Cardiac muscle cell (in vitro differentiated cells and primary cell): ENCODE measurements around the gene PAQR5. TPM values are rescaled to one million over a fixed set of nuclear protein-coding genes. Genes with fewer than 3 reads are reported as not detected.

ENCODE experiments used
- DNase-seq, 2 donors: peaks; one replicate each; pipeline versions ENCODE4 v3.0.0 to v3.0.0-alpha.2; 2010 to 2017; ENCODE audit warnings: low read depth in 1 of 2, low spot score in 1 of 2
- H3K27ac ChIP-seq: fragments of 200-600 bp; sonication (generic); 2 replicates; pipeline ENCODE4 v1.5.1; 2016
- H3K27me3 ChIP-seq: fragments of 200-600 bp; sonication (generic); 2 replicates; pipeline ENCODE4 v1.6.0; 2016; ENCODE audit warnings: control low read depth
- H3K36me3 ChIP-seq: fragments of 200-600 bp; sonication (generic); 2 replicates; pipeline ENCODE4 v1.5.1; 2016; ENCODE audit warnings: control low read depth
- H3K4me1 ChIP-seq: fragments of 200-600 bp; sonication (generic); 2 replicates; pipeline ENCODE4 v1.8.1; 2017; ENCODE audit warnings: low read depth, mild to moderate bottlenecking, mixed run types
- H3K4me3 ChIP-seq: fragments of 200-600 bp; sonication (generic); 2 replicates; pipeline ENCODE4 v1.5.1; 2016; ENCODE audit warnings: mild to moderate bottlenecking
- H3K9me3 ChIP-seq: fragments of 200-600 bp; sonication (generic); 2 replicates; pipeline ENCODE4 v1.5.1; 2017; ENCODE audit warnings: low read depth, mild to moderate bottlenecking, control low read depth
- CTCF ChIP-seq: IDR thresholded peaks from 2 replicates; pipeline ENCODE4 v1.5.1; 2012; ENCODE audit warnings: low read depth, mild to moderate bottlenecking, low read length
- polyA plus RNA-seq: library from polyadenylated mRNA; unstranded; fragments of >200 nt; fragmentation: Nextera tagmentation; extraction: Ambion mirVana; gene quantifications from 2 replicates; pipeline ENCODE4 v1.2.1, GENCODE V29; 2016
- total RNA-seq: library from RNA; depleted of rRNA; stranded (reverse); fragments of >200 nt; gene quantifications from 2 replicates; pipeline ENCODE4 v1.2.3, GENCODE V29; 2016

PAQR5 gene
- total and polyA plus RNA-seq, 2 experiments from 2014 or later: 0.18 to 0.39 TPM

- peak in 1 of 2 donors; percentile 54 for DNase-seq
- H3K4me3 ChIP-seq: no peak overlapping the region
- H3K4me1 ChIP-seq: peaks cover 21% of the 10 kb centered on the region
- H3K27me3 ChIP-seq: no peaks in the 10 kb centered on the region
- no peak for TF ChIP-seq CTCF
- H3K36me3 ChIP-seq: no peaks in the 10 kb centered on the region
- H3K9me3 ChIP-seq: no peaks in the 10 kb centered on the region
- peak overlapping the region; percentile 15 for H3K27ac ChIP-seq
These were observed 17.9 kb upstream of the PAQR5 start for GRCh38 chr15:69280783-69281182.

- Histone ChIP-seq H3K27ac (no peak overlapping the region), H3K27me3 (no peaks in the 10 kb centered on the region), H3K9me3 (no peaks in the 10 kb centered on the region), H3K4me3 (no peak overlapping the region), H3K4me1 (peaks cover 11% of the 10 kb centered on the region), H3K36me3 (no peaks in the 10 kb centered on the region)
- DNase-seq: no peak
- no peak for TF ChIP-seq CTCF
These were observed 16.5 kb upstream of the PAQR5 start for GRCh38 chr15:69282104-69282743.

GRCh38 chr15:69285834-69286233, 12.9 kb upstream of the PAQR5 start:
- Histone ChIP-seq H3K27me3 (no peaks in the 10 kb centered on the region), H3K4me1 (peaks cover 10% of the 10 kb centered on the region), H3K36me3 (no peaks in the 10 kb centered on the region), H3K9me3 (no peaks in the 10 kb centered on the region), H3K27ac (no peak overlapping the region), H3K4me3 (no peak overlapping the region)
- DNase-seq: no peak
- TF ChIP-seq CTCF: no peak

- no peak overlapping the region for H3K4me3 ChIP-seq
- peaks cover 4% of the 10 kb centered on the region for H3K4me1 ChIP-seq
- no peaks in the 10 kb centered on the region for H3K27me3 ChIP-seq
- H3K27ac ChIP-seq: no peak overlapping the region
- no peak for TF ChIP-seq CTCF
- no peaks in the 10 kb centered on the region for H3K9me3 ChIP-seq
- no peaks in the 10 kb centered on the region for H3K36me3 ChIP-seq
- no peak for DNase-seq
These were observed 10.7 kb upstream of the PAQR5 start for GRCh38 chr15:69288011-69288410.

- Histone ChIP-seq H3K27me3 (no peaks in the 10 kb centered on the region), H3K4me3 (no peak overlapping the region), H3K36me3 (no peaks in the 10 kb centered on the region), H3K9me3 (no peaks in the 10 kb centered on the region), H3K4me1 (peaks cover 4% of the 10 kb centered on the region), H3K27ac (no peak overlapping the region)
- DNase-seq: no peak
- no peak for TF ChIP-seq CTCF
These were observed 10.0 kb upstream of the PAQR5 start for GRCh38 chr15:69288531-69289341.
